Measurements from ENCODE around the gene SLC4A3. TPM values are rescaled to one million over a fixed set of nuclear protein-coding genes. Genes with fewer than 3 reads are reported as not detected.

The SLC4A3 gene
- polyA plus RNA-seq, 1 donor (not counting 4 experiments of a cell fraction or from before 2014, with no cell fraction given): 6.2 TPM

DNA sequence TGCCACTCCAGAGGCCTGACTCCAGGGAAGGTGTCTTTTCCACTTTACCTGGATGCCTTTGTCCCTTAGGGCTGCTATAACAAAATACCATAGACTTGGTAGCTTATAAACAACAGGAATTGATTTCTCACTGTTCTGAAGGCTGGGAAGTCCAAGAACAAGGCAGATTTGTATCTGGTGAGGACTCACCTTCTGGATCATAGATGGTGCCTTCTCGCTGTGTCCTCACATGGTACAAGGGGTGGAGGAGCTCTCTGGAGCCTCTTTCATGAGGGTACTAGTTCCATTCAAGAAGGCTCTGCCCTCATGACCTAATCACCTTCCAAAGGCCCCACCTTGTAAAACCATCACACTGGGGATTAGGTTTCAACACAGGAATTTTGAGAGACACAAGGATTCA, 52.1 kb downstream of the SLC4A3 start:
- peak; percentile 34 for FAIRE-seq
- peak overlapping the region; percentile 4 for H2AFZ ChIP-seq (ENCODE audit: control insufficient read depth, low read length)
- dilution Hi-C loops (cut with MboI; ENCODE audit: extremely low pct_ligation_motif_present, low sequenced_read_pairs): no loop called here
- H3K27ac ChIP-seq (ENCODE audit: control insufficient read depth, insufficient read depth, low read length): no peak overlapping the region
- DNase-seq (ENCODE audit: low read depth, low spot score): no peak
- no peaks in the 10 kb centered on the region for H4K20me1 ChIP-seq (ENCODE audit: control insufficient read depth, extremely low read depth, insufficient read depth, low read length)
- H3K4me1 ChIP-seq (ENCODE audit: control insufficient read depth, extremely low read depth, insufficient read depth, low read length): peaks cover 41% of the 10 kb centered on the region
- no peak overlapping the region for H3K9ac ChIP-seq (ENCODE audit: control insufficient read depth, extremely low read depth, insufficient read depth, low read length)
- H3K4me2 ChIP-seq (ENCODE audit: control insufficient read depth, extremely low read depth, insufficient read depth, low read depth, low read length): no peak overlapping the region
- H3K79me2 ChIP-seq (ENCODE audit: control insufficient read depth, insufficient read depth, low read length): no peaks in the 10 kb centered on the region
- no peaks in the 10 kb centered on the region for H3K9me3 ChIP-seq (ENCODE audit: control insufficient read depth, low read depth, low read length)
- no peak overlapping the region for H3K4me3 ChIP-seq (ENCODE audit: control insufficient read depth in 2 of 3, extremely low read depth in 1 of 3, insufficient read depth in 2 of 3, low read depth in 1 of 3, low read length in 3 of 3)
- H3K27me3 ChIP-seq (ENCODE audit: control insufficient read depth, extremely low read depth, insufficient read depth, low read length): no peaks in the 10 kb centered on the region
- no peaks in the 10 kb centered on the region for H3K36me3 ChIP-seq (ENCODE audit: control insufficient read depth in 2 of 2, extremely low read depth in 1 of 2, insufficient read depth in 2 of 2, low read length in 2 of 2)
- no peak for TF ChIP-seq EZH2 (IDR thresholded peaks at IDR 0.05; ENCODE audit: low read length)
- TF ChIP-seq, protein P1, sequence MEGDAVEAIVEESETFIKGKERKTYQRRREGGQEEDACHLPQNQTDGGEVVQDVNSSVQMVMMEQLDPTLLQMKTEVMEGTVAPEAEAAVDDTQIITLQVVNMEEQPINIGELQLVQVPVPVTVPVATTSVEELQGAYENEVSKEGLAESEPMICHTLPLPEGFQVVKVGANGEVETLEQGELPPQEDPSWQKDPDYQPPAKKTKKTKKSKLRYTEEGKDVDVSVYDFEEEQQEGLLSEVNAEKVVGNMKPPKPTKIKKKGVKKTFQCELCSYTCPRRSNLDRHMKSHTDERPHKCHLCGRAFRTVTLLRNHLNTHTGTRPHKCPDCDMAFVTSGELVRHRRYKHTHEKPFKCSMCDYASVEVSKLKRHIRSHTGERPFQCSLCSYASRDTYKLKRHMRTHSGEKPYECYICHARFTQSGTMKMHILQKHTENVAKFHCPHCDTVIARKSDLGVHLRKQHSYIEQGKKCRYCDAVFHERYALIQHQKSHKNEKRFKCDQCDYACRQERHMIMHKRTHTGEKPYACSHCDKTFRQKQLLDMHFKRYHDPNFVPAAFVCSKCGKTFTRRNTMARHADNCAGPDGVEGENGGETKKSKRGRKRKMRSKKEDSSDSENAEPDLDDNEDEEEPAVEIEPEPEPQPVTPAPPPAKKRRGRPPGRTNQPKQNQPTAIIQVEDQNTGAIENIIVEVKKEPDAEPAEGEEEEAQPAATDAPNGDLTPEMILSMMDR (optimal IDR thresholded peaks at IDR 0.05 in 1 of 3, IDR thresholded peaks at IDR 0.05 in 1 of 3, conservative IDR thresholded peaks at IDR 0.05 in 1 of 3; ENCODE audit: extremely low read depth in 1 of 3, insufficient read depth in 2 of 3, low read length in 3 of 3): no peak
- no peaks in the 10 kb centered on the region for H3K9me1 ChIP-seq (ENCODE audit: control insufficient read depth, extremely low read depth, insufficient read depth, low read length)

DNA sequence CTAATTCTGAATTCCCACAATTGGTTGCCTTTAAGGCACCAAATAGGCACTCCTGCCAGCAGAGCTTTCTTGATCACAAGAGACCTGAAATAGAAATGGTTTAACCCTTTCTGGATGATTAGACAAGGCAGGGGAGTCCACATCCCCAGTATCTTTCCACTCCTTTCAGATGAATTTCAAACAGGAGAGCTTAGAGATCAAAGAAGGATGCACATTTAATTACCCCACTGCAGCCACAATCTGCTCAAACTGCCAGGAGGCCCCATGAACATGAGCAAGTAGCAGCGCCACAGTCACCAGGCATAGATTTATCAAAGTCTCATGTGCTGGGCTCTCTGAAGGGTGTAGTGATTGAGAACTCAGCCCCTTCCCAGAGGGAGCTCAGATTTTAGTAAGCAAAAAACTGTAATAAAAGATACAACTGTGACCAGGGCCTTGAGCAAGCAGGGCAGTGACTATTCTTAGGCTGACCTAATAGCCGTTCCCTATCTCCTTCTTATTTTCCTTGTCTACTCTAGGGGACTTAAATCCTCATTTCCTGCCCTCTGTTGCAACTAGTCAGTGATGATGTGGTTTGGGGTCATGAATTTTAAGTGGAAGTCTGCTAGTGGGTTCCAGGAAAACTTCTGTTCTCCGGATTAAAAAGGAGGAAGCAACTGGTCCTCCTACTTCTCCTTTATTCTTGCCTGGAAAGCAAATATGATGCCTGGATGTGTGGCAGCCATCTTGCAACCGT, 53.7 kb downstream of the SLC4A3 start:
- peak overlapping the region; percentile 61 for H2AFZ ChIP-seq (ENCODE audit: control insufficient read depth, low read length)
- no peaks in the 10 kb centered on the region for H3K27me3 ChIP-seq (ENCODE audit: control insufficient read depth, extremely low read depth, insufficient read depth, low read length)
- no peak overlapping the region for H3K9ac ChIP-seq (ENCODE audit: control insufficient read depth, extremely low read depth, insufficient read depth, low read length)
- H3K4me2 ChIP-seq (ENCODE audit: control insufficient read depth, extremely low read depth, insufficient read depth, low read depth, low read length): no peak overlapping the region
- no peak for TF ChIP-seq EZH2 (IDR thresholded peaks at IDR 0.05; ENCODE audit: low read length)
- TF ChIP-seq, protein P1 (optimal IDR thresholded peaks at IDR 0.05 in 1 of 3, IDR thresholded peaks at IDR 0.05 in 1 of 3, conservative IDR thresholded peaks at IDR 0.05 in 1 of 3; ENCODE audit: extremely low read depth in 1 of 3, insufficient read depth in 2 of 3, low read length in 3 of 3): no peak
- no peaks in the 10 kb centered on the region for H3K9me3 ChIP-seq (ENCODE audit: control insufficient read depth, low read depth, low read length)
- H3K79me2 ChIP-seq (ENCODE audit: control insufficient read depth, insufficient read depth, low read length): no peaks in the 10 kb centered on the region
- H3K27ac ChIP-seq (ENCODE audit: control insufficient read depth, insufficient read depth, low read length): peak overlapping the region; percentile 25
- no peaks in the 10 kb centered on the region for H4K20me1 ChIP-seq (ENCODE audit: control insufficient read depth, extremely low read depth, insufficient read depth, low read length)
- DNase-seq (ENCODE audit: low read depth, low spot score) (no peak), FAIRE-seq (no peak)
- no peak overlapping the region for H3K4me3 ChIP-seq (ENCODE audit: control insufficient read depth in 2 of 3, extremely low read depth in 1 of 3, insufficient read depth in 2 of 3, low read depth in 1 of 3, low read length in 3 of 3)
- H3K4me1 ChIP-seq (ENCODE audit: control insufficient read depth, extremely low read depth, insufficient read depth, low read length): peaks cover 38% of the 10 kb centered on the region
- no peaks in the 10 kb centered on the region for H3K36me3 ChIP-seq (ENCODE audit: control insufficient read depth in 2 of 2, extremely low read depth in 1 of 2, insufficient read depth in 2 of 2, low read length in 2 of 2)
- dilution Hi-C loops (cut with MboI; ENCODE audit: extremely low pct_ligation_motif_present, low sequenced_read_pairs): no loop called here
- H3K9me1 ChIP-seq (ENCODE audit: control insufficient read depth, extremely low read depth, insufficient read depth, low read length): no peaks in the 10 kb centered on the region
